Measurements from ENCODE around the gene CCDC149.

DNA sequence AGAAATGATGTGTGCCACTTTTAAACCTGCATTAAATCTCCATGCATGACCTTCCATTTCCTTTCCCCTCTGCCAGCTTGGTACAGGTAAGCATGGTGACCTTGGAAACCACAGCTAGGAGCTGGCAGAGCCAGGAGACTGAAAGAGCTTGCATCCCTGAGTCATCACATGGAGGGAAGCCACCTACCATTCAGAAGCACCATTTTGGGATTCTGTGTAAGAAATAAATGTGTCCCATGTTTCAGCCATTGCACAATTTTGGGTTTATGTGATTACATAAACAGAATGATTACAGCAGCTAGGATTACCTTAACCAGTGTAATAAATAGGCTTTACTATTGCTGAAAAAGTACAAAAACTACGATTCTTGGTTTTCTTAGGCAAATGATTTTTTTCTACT, 17.3 kb upstream of the CCDC149 start:
- TF ChIP-seq CTCF (IDR thresholded peaks at IDR 0.05; ENCODE audit: low read length) (no peak), EZH2 (IDR thresholded peaks at IDR 0.05; ENCODE audit: borderline replicate concordance, low read length) (no peak)
